A549 (cell line): Measurements from ENCODE around the gene GPR37L1. TPM values are rescaled to one million over a fixed set of nuclear protein-coding genes. Genes with fewer than 3 reads are reported as not detected.
A peak's percentile ranks its signal among the peaks of the same experiment; 100 is the strongest.

Source experiments
- ATAC-seq, 2 experiments: fragments of 200-7000 bp in 1 of 2; fragments of >200 bp in 1 of 2; cut with Nextera tagmentation in 1 of 2; cut with Tn5 transposase in 1 of 2; 3 replicates each; pipeline versions ENCODE4 v1.8.0 to v1.9.1; 2018 to 2020; ENCODE audit warnings: mild to moderate bottlenecking in 1 of 2, moderate library complexity in 1 of 2
- CTCF ChIA-PET: fragments of 300-600 bp; sonication (Branson Sonifier 250); formaldehyde crosslinking; extraction: SDS; loops from one replicate; lab custom pipeline; 2021; ENCODE audit warnings: antibody characterized with exemption, inconsistent platforms; lab: Yijun Ruan, JAX
- POLR2A ChIA-PET: fragments of 350-600 bp; formaldehyde crosslinking; extraction: SDS; loops from one replicate; lab custom pipeline; 2021; ENCODE audit warnings: antibody characterized with exemption, inconsistent platforms; lab: Yijun Ruan, JAX
- DNase-seq, 2 experiments: peaks; one replicate each; pipeline versions ENCODE4 v3.0.0 to v3.0.0-alpha.2; 2011 to 2016; ENCODE audit warnings: low read depth in 1 of 2, low spot score in 1 of 2
- FAIRE-seq: peaks from 2 replicates; lab custom pipeline; 2011; peaks lifted over from hg19 to GRCh38; lab: Jason Lieb, UNC
- H3K27ac ChIP-seq, 2 experiments: fragments of >200 bp; sonication (Bioruptor Twin); formaldehyde crosslinking; 3 replicates each; pipeline ENCODE4 v1.5.1; 2016 to 2017
- H3K4me1 ChIP-seq: fragments of >200 bp; sonication (Bioruptor Twin); formaldehyde crosslinking; 3 replicates; pipeline ENCODE4 v1.6.1; 2016
- H3K4me2 ChIP-seq: fragments of >200 bp; sonication (Bioruptor Twin); formaldehyde crosslinking; 3 replicates; pipeline ENCODE4 v1.6.1; 2016
- H3K4me3 ChIP-seq: fragments of >200 bp; sonication (Bioruptor Twin); formaldehyde crosslinking; 3 replicates; pipeline ENCODE4 v1.5.1; 2016
- H3K9me3 ChIP-seq: fragments of >200 bp; sonication (Bioruptor Twin); formaldehyde crosslinking; 3 replicates; pipeline ENCODE4 v1.6.1; 2016
- BHLHE40 ChIP-seq: IDR thresholded peaks from 2 replicates; pipeline ENCODE4 v1.6.1; 2012; ENCODE audit warnings: low read depth, low read length, inconsistent platforms
- CBX2 ChIP-seq: fragments of 200-600 bp; sonication (generic); IDR thresholded peaks from 2 replicates; pipeline ENCODE4 v1.6.1; 2016; ENCODE audit warnings: low read depth, mild to moderate bottlenecking, borderline replicate concordance
- CBX8 ChIP-seq: fragments of 200-600 bp; sonication (generic); IDR thresholded peaks from 2 replicates; pipeline ENCODE4 v1.6.1; 2016
- EHF ChIP-seq: fragments of 250-450 bp; sonication (Bioruptor Pico); IDR thresholded peaks from 2 replicates; pipeline ENCODE4 v1.5.0; 2020; ENCODE audit warnings: mild to moderate bottlenecking
- EP300 ChIP-seq, 2 experiments: fragments of >200 bp; sonication (Bioruptor Twin); formaldehyde crosslinking; IDR thresholded peaks; 2 replicates in 1 of 2; 3 replicates in 1 of 2; pipeline ENCODE4 v1.6.1; 2016 to 2017
- FOXS1 ChIP-seq: fragments of 250-450 bp; sonication (Bioruptor Pico); IDR thresholded peaks from 2 replicates; pipeline ENCODE4 v1.5.0; 2020; ENCODE audit warnings: mild to moderate bottlenecking, moderate library complexity
- GATA3 ChIP-seq: IDR thresholded peaks from 2 replicates; pipeline ENCODE4 v1.6.1; 2012; ENCODE audit warnings: borderline replicate concordance
- HOXA7 ChIP-seq: fragments of 250-450 bp; sonication (Bioruptor Pico); IDR thresholded peaks from 2 replicates; pipeline ENCODE4 v1.5.0; 2020; ENCODE audit warnings: mild to moderate bottlenecking, moderate library complexity
- HOXB13 ChIP-seq: fragments of 250-450 bp; sonication (Bioruptor Pico); IDR thresholded peaks from 2 replicates; pipeline ENCODE4 v1.5.0; 2020; ENCODE audit warnings: low read depth, mild to moderate bottlenecking, moderate library complexity
- HOXB5 ChIP-seq: fragments of 250-450 bp; sonication (Bioruptor Pico); IDR thresholded peaks from 2 replicates; pipeline ENCODE4 v1.5.0; 2020; ENCODE audit warnings: mild to moderate bottlenecking, moderate library complexity
- JUN ChIP-seq, 2 experiments: fragments of >200 bp; sonication (Bioruptor Twin); formaldehyde crosslinking; IDR thresholded peaks; 2 replicates in 1 of 2; 3 replicates in 1 of 2; pipeline ENCODE4 v1.6.1; 2016 to 2017
- KDM5A ChIP-seq: fragments of 200-600 bp; sonication (generic); IDR thresholded peaks from 2 replicates; pipeline ENCODE4 v1.6.1; 2016; ENCODE audit warnings: antibody characterized with exemption, mild to moderate bottlenecking
- MAFK ChIP-seq: fragments of 450-650 bp; IDR thresholded peaks from 2 replicates; pipeline ENCODE4 v1.6.1; 2014; ENCODE audit not compliant: partially characterized antibody
- MYC ChIP-seq: IDR thresholded peaks from 2 replicates; pipeline ENCODE4 v1.6.1; 2012; ENCODE audit warnings: mild to moderate bottlenecking, inconsistent platforms, low read length, improper control_type of control experiment, borderline replicate concordance
- NFE2L2 ChIP-seq: fragments of 150-350 bp; conservative IDR thresholded peaks from 2 replicates; pipeline ENCODE4 v1.6.1; 2014; ENCODE audit warnings: low read length
- NR3C1 ChIP-seq: fragments of >200 bp; sonication (Bioruptor Twin); formaldehyde crosslinking; IDR thresholded peaks from 3 replicates; pipeline ENCODE4 v1.6.1; 2017
- PBX3 ChIP-seq: IDR thresholded peaks from 2 replicates; pipeline ENCODE4 v1.6.1; 2012
- PHF8 ChIP-seq: fragments of 200-600 bp; sonication (generic); IDR thresholded peaks from 2 replicates; pipeline ENCODE4 v1.6.1; 2016; ENCODE audit warnings: low read depth, mild to moderate bottlenecking, antibody characterized with exemption, moderate library complexity, borderline replicate concordance
- POLR2AphosphoS2 ChIP-seq: conservative IDR thresholded peaks from 2 replicates; pipeline ENCODE4 v1.6.1; 2012; ENCODE audit warnings: low read length, improper control_type of control experiment, inconsistent platforms
- RAD21 ChIP-seq, 2 experiments: fragments of >200 bp in 1 of 2; sonication (Bioruptor Twin) in 1 of 2; formaldehyde crosslinking in 1 of 2; IDR thresholded peaks in 1 of 2; conservative IDR thresholded peaks in 1 of 2; 2 replicates in 1 of 2; 3 replicates in 1 of 2; pipeline ENCODE4 v1.6.1; 2012 to 2018; ENCODE audit warnings: inconsistent platforms in 1 of 2
- RARB ChIP-seq: fragments of 250-450 bp; sonication (Bioruptor Pico); IDR thresholded peaks from 2 replicates; pipeline ENCODE4 v1.8.0; 2021; ENCODE audit warnings: mild to moderate bottlenecking, moderate library complexity
- RFX5 ChIP-seq: fragments of 450-650 bp; IDR thresholded peaks from 2 replicates; pipeline ENCODE4 v1.7.1; 2014; ENCODE audit warnings: antibody characterized with exemption, mild to moderate bottlenecking, moderate library complexity
- SREBF2 ChIP-seq: fragments of 450-650 bp; IDR thresholded peaks from 2 replicates; pipeline ENCODE4 v1.6.1; 2014; ENCODE audit warnings: mild to moderate bottlenecking, moderate library complexity
- TP53 ChIP-seq: fragments of 250-450 bp; sonication (Bioruptor Pico); IDR thresholded peaks from 2 replicates; pipeline ENCODE4 v1.5.0; 2021; ENCODE audit warnings: mild to moderate bottlenecking, moderate library complexity
- ZC3H11A ChIP-seq: fragments of 450-650 bp; IDR thresholded peaks from 2 replicates; pipeline ENCODE4 v1.6.1; 2014; ENCODE audit warnings: antibody characterized with exemption, mild to moderate bottlenecking
- ZFP36 ChIP-seq: fragments of 450-650 bp; IDR thresholded peaks from 2 replicates; pipeline ENCODE4 v1.6.1; 2014; ENCODE audit warnings: borderline replicate concordance; ENCODE audit not compliant: partially characterized antibody
- ZNF302 ChIP-seq: fragments of 250-450 bp; sonication (Bioruptor Pico); IDR thresholded peaks from 2 replicates; pipeline ENCODE4 v1.9.0; 2021; ENCODE audit warnings: inconsistent platforms, mild to moderate bottlenecking, moderate library complexity
- WGBS: methylation state at CpG from one replicate; pipeline ENCODE4 v1.1.6; 2017; ENCODE audit errors: missing lambda C conversion rate; 5-methylcytosine and 5-hydroxymethylcytosine counted together
- polyA plus RNA-seq, 4 experiments: library from polyadenylated mRNA; depleted of rRNA in 3 of 4; stranded (reverse); fragments of >200 nt; fragmentation: RNase III in 1 of 4; extraction: RNeasy Plus Mini Kit Qiagen cat#74134 plus additional on column Dnase treatment in 1 of 4; gene quantifications; 2 replicates in 3 of 4; 3 replicates in 1 of 4; pipeline ENCODE4 v1.2.3, GENCODE V29; 2011 to 2017

GPR37L1 gene
- polyA plus RNA-seq, 2 of the 4 experiments (the other 2 are of a cell fraction): 0.08 to 0.13 TPM

- 83% methylated on average over 3 of the region's 4 CpGs for WGBS
- TF ChIP-seq PBX3: no peak
- TF ChIP-seq ZC3H11A: no peak
- no peak for TF ChIP-seq EHF
- TF ChIP-seq RFX5: no peak
- no peak for TF ChIP-seq CBX8
- no peak for TF ChIP-seq CBX2
- TF ChIP-seq HOXA7: no peak
- TF ChIP-seq HOXB5: no peak
- TF ChIP-seq ZNF302 (CRISPR knock-in tag): no peak
- no peak for TF ChIP-seq KDM5A
- TF ChIP-seq FOXS1 (CRISPR knock-in tag): no peak
- TF ChIP-seq SREBF2: no peak
- no peak for TF ChIP-seq POLR2AphosphoS2
- TF ChIP-seq RAD21 (conservative IDR thresholded peaks at IDR 0.05 in 1 of 2, IDR thresholded peaks at IDR 0.05 in 1 of 2): no peak
- TF ChIP-seq GATA3: no peak
- no peak for TF ChIP-seq RARB (CRISPR knock-in tag)
- no peak for TF ChIP-seq MAFK
- TF ChIP-seq PHF8: no peak
- no peak for TF ChIP-seq NR3C1
- TF ChIP-seq EP300 (IDR thresholded peaks at IDR 0.05): no peak
- Histone ChIP-seq H3K4me1 (peaks cover 50% of the 10 kb centered on the region), H3K4me3 (no peak overlapping the region), H3K9me3 (no peaks in the 10 kb centered on the region), H3K4me2 (no peak overlapping the region), H3K27ac (peak overlapping the region; percentile 76 to 88)
- peak; percentile 27 to 42; a peak in 3 of 6 replicates for ATAC-seq
- ChIA-PET POLR2A (interaction anchor here (1.3 to 2.8 kb wide), 2 partner anchors 41 to 65 kb away, joined by 6 to 19 read pairs; partner anchors contain the start of gene ELF3), CTCF (interaction anchor here (0.7 to 1.6 kb wide), 3 partner anchors 13 to 76 kb away, joined by 3 to 4 read pairs (median 4); no protein-coding TSS in a partner anchor)
- no peak for DNase-seq
- no peak for FAIRE-seq
Measured at GRCh38 chr1:202075389-202075788, 47.3 kb upstream of the GPR37L1 start.

GRCh38 chr1:202076050-202076511 lies 46.6 kb upstream of the GPR37L1 start:
- FAIRE-seq: no peak
- H3K9me3 ChIP-seq: no peaks in the 10 kb centered on the region
- H3K27ac ChIP-seq: peak overlapping the region; percentile 76 to 88
- ChIA-PET POLR2A (interaction anchor here (2.8 kb wide), 1 partner anchor 65 kb away, joined by 19 read pairs; the partner anchor contains the start of gene ELF3), CTCF (interaction anchor here (1.6 to 2.1 kb wide), 2 partner anchors 71 to 77 kb away, joined by 4 to 7 read pairs; no protein-coding TSS in a partner anchor)
- DNase-seq: no peak
- H3K4me2 ChIP-seq: peak overlapping the region; percentile 43; the same call in 2 of the 3 replicates
- peaks cover 50% of the 10 kb centered on the region for H3K4me1 ChIP-seq
- H3K4me3 ChIP-seq: no peak overlapping the region
- 68% methylated on average over 6 of the region's 6 CpGs for WGBS
- TF ChIP-seq NFE2L2 (no peak), ZFP36 (no peak), GATA3 (no peak), JUN (IDR thresholded peaks at IDR 0.05) (no peak), BHLHE40 (no peak), FOXS1 (CRISPR knock-in tag) (no peak), RAD21 (conservative IDR thresholded peaks at IDR 0.05 in 1 of 2, IDR thresholded peaks at IDR 0.05 in 1 of 2) (no peak), HOXB13 (CRISPR knock-in tag) (no peak), TP53 (no peak), MYC (no peak)
- ATAC-seq: peak; percentile 33 to 53; a peak in 5 of 6 replicates
